Tibial artery (tissue), 4 donors: Measurements from ENCODE around the gene MIPOL1.
"Not testable (repeated sequence)": the region's sequence is repeated elsewhere in the genome, so short reads cannot be mapped to it uniquely, and the experiment has no call there.

ENCODE experiments used
- DNase-seq, 2 donors: peaks; one replicate each; pipeline ENCODE4 v3.0.0-alpha.2; 2019
- H3K27ac ChIP-seq, 2 donors: fragments of 200-600 bp; sonication (generic) in 1 of 2; 1 replicate in 1 of 2; 2 replicates in 1 of 2; pipeline ENCODE4 v1.5.1; 2018 to 2019; ENCODE audit warnings: mild to moderate bottlenecking in 1 of 2
- H3K27me3 ChIP-seq, 2 donors: fragments of 200-600 bp; sonication (generic) in 1 of 2; one replicate each; pipeline versions ENCODE4 v1.5.1 to v1.6.0; 2016 to 2019
- H3K36me3 ChIP-seq, 3 donors: fragments of 200-600 bp; sonication (generic) in 2 of 3; one replicate each; pipeline ENCODE4 v1.5.1; 2016 to 2019; ENCODE audit warnings: mild to moderate bottlenecking in 2 of 3
- H3K4me1 ChIP-seq, 4 donors: fragments of 200-600 bp; sonication (generic) in 2 of 4; 1 replicate in 3 of 4; 2 replicates in 1 of 4; pipeline ENCODE4 v1.5.1; 2016 to 2019
- H3K4me3 ChIP-seq, 2 donors: fragments of 200-600 bp; sonication (generic) in 1 of 2; 1 replicate in 1 of 2; 2 replicates in 1 of 2; pipeline ENCODE4 v1.5.1; 2018 to 2019; ENCODE audit warnings: mild to moderate bottlenecking in 2 of 2
- H3K9me3 ChIP-seq, 3 donors: fragments of 200-600 bp; sonication (generic) in 1 of 3; one replicate each; pipeline ENCODE4 v1.5.1; 2016 to 2019
- intact Hi-C: fragments of 100-400 bp; cut with DNase I; formaldehyde crosslinking; loops from one replicate; pipeline ENCODE4 v1.15.0; 2023; ENCODE audit warnings: low total_unique reads
- TF ChIP-seq, protein P1 (sequence below), 2 experiments: fragments of 200-600 bp in 1 of 2; fragments of 450-650 bp in 1 of 2; IDR thresholded peaks; one replicate each; pipeline ENCODE4 v1.5.1; 2017 to 2019; ENCODE audit warnings: antibody characterized with exemption in 2 of 2, mild to moderate bottlenecking in 1 of 2, moderate library complexity in 1 of 2

Gene MIPOL1

DNA sequence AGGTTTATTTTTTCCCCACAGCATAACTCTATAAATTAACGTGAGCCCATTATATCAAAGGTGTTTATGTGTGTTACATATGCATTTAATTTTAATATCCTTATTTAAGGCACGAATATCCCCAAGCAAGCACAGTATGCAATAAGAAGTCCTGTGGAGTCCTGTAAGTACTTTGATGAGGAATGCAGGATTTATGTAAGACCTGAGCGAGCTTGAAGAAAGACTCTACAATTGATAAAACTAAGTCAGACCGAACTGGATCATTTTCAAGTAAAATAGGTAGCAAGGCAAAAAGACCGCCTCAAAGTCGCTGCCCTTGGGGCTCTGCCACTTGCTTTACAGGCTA lies 26.1 kb upstream of the MIPOL1 start:
- Histone ChIP-seq H3K36me3 (no peaks in the 10 kb centered on the region), H3K27me3 (no peaks in the 10 kb centered on the region), H3K9me3 (no peaks in the 10 kb centered on the region), H3K4me1 (peaks cover 0 to 14% (median 7%) of the 10 kb centered on the region in 4 donors), H3K27ac (peak overlapping the region; percentile 86 to 88), H3K4me3 (peak overlapping the region; percentile 65 to 78)
- DNase-seq = no peak
- TF ChIP-seq, protein P1, sequence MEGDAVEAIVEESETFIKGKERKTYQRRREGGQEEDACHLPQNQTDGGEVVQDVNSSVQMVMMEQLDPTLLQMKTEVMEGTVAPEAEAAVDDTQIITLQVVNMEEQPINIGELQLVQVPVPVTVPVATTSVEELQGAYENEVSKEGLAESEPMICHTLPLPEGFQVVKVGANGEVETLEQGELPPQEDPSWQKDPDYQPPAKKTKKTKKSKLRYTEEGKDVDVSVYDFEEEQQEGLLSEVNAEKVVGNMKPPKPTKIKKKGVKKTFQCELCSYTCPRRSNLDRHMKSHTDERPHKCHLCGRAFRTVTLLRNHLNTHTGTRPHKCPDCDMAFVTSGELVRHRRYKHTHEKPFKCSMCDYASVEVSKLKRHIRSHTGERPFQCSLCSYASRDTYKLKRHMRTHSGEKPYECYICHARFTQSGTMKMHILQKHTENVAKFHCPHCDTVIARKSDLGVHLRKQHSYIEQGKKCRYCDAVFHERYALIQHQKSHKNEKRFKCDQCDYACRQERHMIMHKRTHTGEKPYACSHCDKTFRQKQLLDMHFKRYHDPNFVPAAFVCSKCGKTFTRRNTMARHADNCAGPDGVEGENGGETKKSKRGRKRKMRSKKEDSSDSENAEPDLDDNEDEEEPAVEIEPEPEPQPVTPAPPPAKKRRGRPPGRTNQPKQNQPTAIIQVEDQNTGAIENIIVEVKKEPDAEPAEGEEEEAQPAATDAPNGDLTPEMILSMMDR (IDR thresholded peaks at IDR 0.05) = no peak
- intact Hi-C loops = no loop called here

DNA sequence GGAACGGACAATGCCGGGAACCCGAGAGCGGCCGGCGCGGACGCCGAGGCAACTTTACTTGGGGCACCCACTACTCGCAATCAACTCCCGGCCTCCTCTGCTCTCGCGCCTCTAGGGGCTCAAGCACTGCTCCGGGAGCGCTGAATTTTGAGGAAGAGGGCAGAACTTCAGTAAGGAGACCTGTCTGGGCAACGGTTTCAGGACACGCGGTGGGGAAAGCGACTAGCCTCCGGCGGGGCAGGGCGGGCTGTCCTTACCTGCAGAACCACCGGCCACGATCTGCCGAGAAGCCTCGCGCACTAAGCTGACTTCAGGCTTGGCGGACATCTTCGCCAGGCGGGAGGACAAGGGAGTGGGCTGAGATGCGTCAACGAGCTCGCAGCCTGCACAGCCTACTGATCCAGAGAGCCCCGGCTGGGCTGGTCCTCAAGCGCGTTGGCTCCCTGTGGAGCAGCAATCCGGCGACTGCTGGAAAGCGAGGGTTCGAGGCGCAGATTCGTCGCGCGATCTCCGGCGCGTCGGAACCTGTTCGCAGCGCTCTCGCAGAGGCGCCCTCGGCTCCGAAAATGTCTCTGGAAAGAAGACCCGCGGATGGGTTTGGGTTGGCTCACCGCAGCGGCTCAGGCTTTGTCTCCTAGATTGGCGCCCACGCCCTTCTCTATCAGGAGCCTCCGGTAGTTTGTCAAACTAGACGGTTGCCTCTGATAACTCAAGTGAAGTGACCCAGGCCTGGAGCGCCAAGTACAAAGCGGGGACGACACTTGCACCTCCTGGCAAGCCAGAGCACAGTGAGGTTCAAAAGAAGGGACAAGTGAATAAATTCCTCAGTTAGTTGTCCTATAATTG lies 25.5 kb upstream of the MIPOL1 start, which contains the start of gene SLC25A21:
Gene SLC25A21, minus strand, starts transcription at position 583 of the 846 bp plus-strand sequence.
- H3K36me3 ChIP-seq = no peaks in the 10 kb centered on the region
- H3K4me3 ChIP-seq = peak within 1 kb of the TSS; percentile 65 to 78
- H3K9me3 ChIP-seq = no peaks in the 10 kb centered on the region
- intact Hi-C loops = no loop called here
- peaks cover 0 to 14% (median 7%) of the 10 kb centered on the region in 4 donors for H3K4me1 ChIP-seq
- no peaks in the 10 kb centered on the region for H3K27me3 ChIP-seq
- peak; percentile 51 to 79 for DNase-seq
- peak within 1 kb of the TSS; percentile 86 to 88 for H3K27ac ChIP-seq
- TF ChIP-seq, protein P1 (IDR thresholded peaks at IDR 0.05) = no peak

DNA sequence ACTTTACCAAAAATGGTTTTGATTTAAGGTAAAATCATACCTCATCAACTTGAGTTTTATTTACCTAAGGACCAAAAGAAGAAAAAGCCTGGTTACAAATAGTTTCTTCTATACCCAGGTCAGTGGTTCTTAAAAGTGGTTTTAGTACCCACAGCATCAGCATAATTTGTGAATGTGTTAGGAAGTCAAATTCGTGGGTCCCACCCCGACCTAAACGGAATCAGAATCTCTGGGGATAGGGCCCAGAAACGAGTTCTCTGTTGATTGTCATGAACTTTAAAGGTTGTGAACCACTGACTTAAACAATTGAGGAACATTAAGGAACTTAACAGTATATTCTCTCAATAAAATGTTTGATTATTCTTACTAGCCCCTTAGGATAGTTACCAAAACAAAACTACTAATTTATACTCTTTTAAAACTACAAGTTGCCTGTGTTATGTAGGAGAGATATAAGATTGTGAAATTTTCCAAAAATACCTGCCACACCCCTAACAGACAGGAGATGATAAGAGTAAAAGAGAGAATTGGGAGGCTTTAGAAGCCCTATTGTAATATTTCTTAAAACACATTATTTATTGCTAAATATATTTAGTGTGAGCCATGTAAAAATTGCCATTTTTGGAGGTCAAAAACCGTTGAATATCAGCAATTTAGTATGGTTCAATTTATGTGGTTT lies 24.7 kb upstream of the MIPOL1 start:
- H3K4me3 ChIP-seq = peak overlapping the region; percentile 65 to 78
- intact Hi-C loops = no loop called here
- H3K36me3 ChIP-seq = no peaks in the 10 kb centered on the region
- peaks cover 0 to 14% (median 7%) of the 10 kb centered on the region in 4 donors for H3K4me1 ChIP-seq
- H3K27me3 ChIP-seq = no peaks in the 10 kb centered on the region
- TF ChIP-seq, protein P1 (IDR thresholded peaks at IDR 0.05) = no peak
- peak overlapping the region in 1 of 2 donors; percentile 88 for H3K27ac ChIP-seq
- DNase-seq = no peak
- H3K9me3 ChIP-seq = no peaks in the 10 kb centered on the region

DNA sequence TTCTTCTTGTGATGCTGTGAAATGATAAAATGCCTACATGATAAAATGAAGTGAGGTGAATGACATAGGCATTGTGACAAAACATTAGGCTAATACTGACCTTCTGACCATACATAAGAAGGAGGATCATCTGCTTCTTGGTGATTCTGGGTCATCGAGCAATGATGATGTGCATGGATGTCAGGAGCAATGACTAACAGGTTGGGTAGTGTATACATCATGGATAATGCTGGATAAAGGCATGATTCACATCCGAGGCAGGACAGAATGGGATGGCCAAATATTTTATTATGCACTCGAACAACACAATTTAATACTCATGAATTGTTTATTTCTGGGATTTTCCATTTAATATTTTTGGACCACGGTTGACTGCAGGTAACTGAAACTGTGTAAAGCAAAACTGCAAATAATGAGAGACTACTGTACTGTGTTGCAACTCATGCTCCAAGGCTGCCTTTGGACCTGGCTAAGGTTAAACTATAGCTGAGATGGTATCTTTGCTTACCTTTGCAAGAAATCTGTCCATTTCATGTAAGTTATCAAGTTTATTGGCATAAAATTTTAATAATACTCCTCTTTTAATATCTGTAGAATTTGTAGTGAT lies 17.7 kb upstream of the MIPOL1 start:
- no peak overlapping the region for H3K4me3 ChIP-seq
- intact Hi-C loops = no loop called here
- no peak overlapping the region for H3K27ac ChIP-seq
- TF ChIP-seq, protein P1 (IDR thresholded peaks at IDR 0.05) = no peak
- H3K27me3 ChIP-seq = no peaks in the 10 kb centered on the region
- peaks cover 0 to 3% (median 0%) of the 10 kb centered on the region in 4 donors for H3K4me1 ChIP-seq
- no peak for DNase-seq
- H3K9me3 ChIP-seq = no peaks in the 10 kb centered on the region
- H3K36me3 ChIP-seq = no peaks in the 10 kb centered on the region

DNA sequence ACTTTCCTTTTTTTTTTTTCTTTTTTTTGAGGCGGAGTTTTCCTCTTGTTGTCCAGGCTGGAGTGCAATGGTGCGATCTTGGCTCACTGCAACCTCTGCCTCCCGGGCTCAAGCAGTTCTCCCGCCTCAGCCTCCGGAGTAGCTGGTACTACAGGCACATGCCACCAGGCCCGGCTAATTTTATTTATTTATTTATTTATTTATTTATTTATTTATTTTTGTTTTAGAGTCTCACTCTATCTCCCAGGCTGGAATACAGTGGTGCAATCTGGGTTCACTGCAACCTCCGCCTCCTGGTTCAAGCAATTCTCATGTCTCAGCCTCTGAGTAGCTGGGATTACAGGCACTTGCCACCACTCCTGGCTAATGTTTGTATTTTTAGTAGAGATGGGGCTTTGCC lies 16.9 kb upstream of the MIPOL1 start:
- H3K4me3 ChIP-seq, intact Hi-C loops, H3K36me3 ChIP-seq, H3K9me3 ChIP-seq, H3K4me1 ChIP-seq, DNase-seq, H3K27ac ChIP-seq, H3K27me3 ChIP-seq: not testable (repeated sequence)

DNA sequence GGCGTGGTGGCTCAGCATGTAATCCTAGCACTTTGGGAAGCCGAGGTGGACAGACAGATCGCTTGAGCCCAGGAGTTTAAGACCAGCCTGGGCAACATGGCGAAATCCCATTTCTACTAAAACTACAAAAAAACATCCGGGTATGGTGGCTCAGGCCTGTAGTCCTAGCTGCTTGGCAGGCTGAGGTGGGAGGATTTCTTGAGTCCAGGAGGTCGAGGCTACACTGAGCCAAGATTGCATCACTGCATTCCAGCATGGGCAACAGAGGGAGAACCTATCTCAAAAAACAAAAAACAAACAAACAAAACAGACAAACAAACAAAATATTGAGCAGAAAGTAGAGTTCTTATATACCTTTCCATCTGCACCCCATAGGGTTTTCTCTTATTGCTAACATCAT lies 16.3 kb upstream of the MIPOL1 start:
- TF ChIP-seq, protein P1 (IDR thresholded peaks at IDR 0.05) = no peak
- intact Hi-C loops = no loop called here

DNA sequence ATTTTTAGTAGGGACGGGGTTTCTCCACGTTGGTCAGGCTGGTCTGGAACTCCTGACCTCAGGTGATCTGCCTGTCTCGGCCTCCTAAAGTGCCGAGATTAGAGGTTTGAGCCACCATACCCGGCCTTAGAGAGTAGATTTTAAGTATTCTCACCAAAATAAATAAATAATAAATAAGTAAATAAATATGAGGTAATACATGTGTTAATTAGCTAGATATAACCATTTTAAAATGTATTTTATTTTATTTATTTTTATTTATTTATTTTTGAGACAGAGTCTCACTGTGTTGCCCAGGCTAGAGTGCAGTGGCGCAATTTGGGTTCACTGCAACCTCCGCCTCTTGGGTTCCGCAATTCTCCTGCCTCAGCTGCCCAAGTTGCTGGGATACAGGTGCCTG lies 13.2 kb upstream of the MIPOL1 start:
- DNase-seq, H3K27ac ChIP-seq, H3K4me3 ChIP-seq, intact Hi-C loops, H3K9me3 ChIP-seq, H3K36me3 ChIP-seq, H3K27me3 ChIP-seq, H3K4me1 ChIP-seq: not testable (repeated sequence)

More for the DNA sequence above, 16.3 kb upstream of the MIPOL1 start:
- no peaks in the 10 kb centered on the region for H3K9me3 ChIP-seq
- H3K4me3 ChIP-seq = no peak overlapping the region
- no peak for DNase-seq
- no peaks in the 10 kb centered on the region for H3K36me3 ChIP-seq
- H3K27me3 ChIP-seq = no peaks in the 10 kb centered on the region
- H3K27ac ChIP-seq = no peak overlapping the region
- H3K4me1 ChIP-seq = no peaks in the 10 kb centered on the region
